Measurements from ENCODE around the gene HSD17B3.

DNA sequence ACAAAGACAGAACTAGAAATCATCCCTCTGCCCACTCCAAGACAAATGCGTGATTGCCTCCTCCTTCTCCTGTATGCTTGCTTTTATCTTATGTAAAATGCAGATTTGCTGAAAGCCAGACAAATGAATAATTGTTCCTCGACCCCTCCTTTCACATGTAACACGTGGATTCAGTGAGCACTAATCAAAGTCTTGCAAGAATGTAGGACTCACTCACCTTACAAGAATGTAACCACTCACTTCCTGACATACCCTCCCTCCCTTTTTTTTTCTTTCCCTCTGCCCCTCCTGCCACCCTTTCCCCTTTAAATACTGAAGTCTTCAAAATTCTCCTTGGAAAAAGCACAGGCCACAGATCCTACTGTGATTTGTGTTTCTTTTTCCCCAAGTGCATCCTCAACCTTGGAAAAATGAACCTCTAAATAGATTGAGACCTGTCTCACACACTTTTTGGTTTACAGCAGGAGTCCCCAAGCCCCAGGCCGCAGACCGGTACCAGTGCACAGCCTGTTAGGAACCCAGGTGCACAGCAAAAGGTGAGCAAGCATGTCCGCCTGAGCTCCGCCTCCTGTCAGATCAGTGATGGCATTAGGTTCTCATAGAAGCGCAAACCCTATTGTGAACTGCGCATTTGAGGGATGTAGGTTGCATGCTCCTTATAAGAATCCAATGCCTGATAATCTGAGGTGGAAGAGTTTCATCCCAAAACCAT lies 29.4 kb upstream of the HSD17B3 start:
- TF ChIP-seq, protein P1, sequence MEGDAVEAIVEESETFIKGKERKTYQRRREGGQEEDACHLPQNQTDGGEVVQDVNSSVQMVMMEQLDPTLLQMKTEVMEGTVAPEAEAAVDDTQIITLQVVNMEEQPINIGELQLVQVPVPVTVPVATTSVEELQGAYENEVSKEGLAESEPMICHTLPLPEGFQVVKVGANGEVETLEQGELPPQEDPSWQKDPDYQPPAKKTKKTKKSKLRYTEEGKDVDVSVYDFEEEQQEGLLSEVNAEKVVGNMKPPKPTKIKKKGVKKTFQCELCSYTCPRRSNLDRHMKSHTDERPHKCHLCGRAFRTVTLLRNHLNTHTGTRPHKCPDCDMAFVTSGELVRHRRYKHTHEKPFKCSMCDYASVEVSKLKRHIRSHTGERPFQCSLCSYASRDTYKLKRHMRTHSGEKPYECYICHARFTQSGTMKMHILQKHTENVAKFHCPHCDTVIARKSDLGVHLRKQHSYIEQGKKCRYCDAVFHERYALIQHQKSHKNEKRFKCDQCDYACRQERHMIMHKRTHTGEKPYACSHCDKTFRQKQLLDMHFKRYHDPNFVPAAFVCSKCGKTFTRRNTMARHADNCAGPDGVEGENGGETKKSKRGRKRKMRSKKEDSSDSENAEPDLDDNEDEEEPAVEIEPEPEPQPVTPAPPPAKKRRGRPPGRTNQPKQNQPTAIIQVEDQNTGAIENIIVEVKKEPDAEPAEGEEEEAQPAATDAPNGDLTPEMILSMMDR (IDR thresholded peaks at IDR 0.05; ENCODE audit: insufficient read depth, low read length, poor library complexity, severe bottlenecking) = no peak
- no peak for TF ChIP-seq EZH2phosphoT487 (conservative IDR thresholded peaks at IDR 0.05; ENCODE audit: low read length)

Data from SU-DHL-6 (cell line).